Amniotic epithelial cell (primary cell): Measurements from ENCODE around the gene COX7A1.
A peak's percentile ranks its signal among the peaks of the same experiment; 100 is the strongest.
"Not testable (repeated sequence)": the region's sequence is repeated elsewhere in the genome, so short reads cannot be mapped to it uniquely, and the experiment has no call there.

ENCODE experiments used
- DNase-seq: peaks from one replicate; pipeline ENCODE4 v3.0.0-alpha.2; 2010; ENCODE audit warnings: low read depth

The COX7A1 gene

DNA sequence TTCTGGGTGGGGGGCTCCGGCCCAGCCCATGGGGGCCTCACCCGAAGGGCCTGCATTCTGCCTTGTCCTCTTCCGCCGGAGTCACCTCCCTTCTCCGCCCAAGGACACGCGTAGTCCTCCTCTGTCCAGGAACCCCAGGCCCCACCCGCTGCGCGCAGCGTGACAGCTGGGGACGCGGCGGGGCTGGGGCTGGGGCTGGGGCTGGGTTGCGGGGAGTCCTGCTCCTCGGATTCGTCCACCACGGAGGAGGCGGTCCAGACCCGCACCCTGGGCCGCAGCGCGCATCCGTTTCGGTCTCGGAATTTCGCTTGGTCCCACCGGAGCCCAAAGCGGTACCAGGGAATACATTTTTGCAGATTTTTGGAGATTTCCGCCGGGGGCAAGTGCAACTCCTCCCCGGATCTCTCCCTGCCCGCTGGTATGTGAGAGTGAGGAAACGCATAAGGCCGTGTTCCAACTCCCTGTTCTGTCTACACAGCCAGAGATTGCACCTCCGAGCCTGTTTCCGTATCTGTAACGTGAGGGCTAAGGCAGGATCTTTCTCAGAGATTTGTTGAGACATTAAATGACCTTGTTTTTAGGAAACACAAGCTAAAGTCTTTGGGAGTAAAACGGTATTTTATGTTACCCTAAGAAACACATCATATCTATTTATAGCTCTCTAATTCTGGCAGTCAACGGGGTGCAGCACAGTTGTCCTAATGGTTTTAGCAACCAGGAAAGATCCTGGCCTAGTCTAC, at the start of gene COX7A1:
COX7A1 (minus strand) TSS at position 96 of the 740 bp plus-strand sequence; CDS start at position 56, 40 bp downstream.
- DNase-seq, result peak; percentile 37

DNA sequence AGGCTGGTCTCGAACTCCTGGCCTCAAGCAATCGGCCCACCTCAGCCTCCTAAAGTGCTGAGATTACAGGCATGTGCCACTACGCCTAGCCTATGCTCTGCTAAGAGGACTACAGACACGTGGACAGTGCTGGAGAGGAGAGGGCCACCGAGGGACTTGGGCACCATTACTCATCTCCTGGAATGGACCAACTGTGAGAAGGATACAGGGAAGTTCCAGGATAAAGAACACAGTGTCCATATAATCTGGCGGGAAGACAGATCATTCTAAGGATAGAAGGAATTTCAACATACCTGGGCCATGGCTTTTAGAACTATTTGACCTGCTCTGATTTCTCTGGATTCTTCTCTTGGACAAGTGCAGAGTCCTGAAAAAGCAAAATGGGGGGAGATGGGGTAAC, 49.4 kb upstream of the COX7A1 start:
- peak; percentile 7 for DNase-seq

DNA sequence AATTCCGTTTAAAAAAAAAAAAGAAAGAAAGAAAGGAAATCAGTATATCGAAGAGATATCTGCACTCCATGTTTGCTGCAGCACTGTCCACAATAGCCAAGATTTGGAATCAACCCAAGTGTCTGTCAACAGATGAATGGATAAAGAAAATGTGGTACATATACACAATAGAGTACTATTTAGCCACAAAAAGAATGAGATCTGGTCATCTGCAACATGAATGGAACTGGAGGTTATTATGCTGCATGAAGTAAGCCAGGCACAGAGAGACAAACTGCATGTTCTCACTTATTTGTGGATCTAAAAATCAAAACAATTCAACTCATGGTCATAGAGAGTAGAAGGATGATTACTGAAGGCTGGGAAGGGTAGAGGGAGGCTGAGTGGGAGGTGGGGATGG, 45.9 kb upstream of the COX7A1 start:
- no peak for DNase-seq

DNA sequence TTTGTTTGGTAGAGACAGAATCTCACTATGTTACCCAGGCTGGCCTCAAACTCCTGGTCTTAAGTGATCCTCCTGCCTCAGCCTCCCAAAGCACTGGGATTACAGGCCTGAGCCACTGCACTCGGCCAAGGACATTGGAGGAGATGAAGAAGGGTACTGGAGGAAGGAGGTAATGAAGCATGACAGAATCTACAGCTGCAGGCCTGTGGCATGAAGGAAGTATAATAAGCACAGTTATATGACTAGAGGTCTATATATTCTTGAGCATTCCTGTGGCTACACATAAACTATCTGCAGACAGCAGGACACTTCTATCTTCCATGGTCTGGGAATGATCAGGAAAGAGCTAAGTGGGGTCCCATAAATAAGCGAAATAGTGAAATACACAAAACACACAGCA, 44.0 kb upstream of the COX7A1 start:
- DNase-seq, result peak; percentile 8

DNA sequence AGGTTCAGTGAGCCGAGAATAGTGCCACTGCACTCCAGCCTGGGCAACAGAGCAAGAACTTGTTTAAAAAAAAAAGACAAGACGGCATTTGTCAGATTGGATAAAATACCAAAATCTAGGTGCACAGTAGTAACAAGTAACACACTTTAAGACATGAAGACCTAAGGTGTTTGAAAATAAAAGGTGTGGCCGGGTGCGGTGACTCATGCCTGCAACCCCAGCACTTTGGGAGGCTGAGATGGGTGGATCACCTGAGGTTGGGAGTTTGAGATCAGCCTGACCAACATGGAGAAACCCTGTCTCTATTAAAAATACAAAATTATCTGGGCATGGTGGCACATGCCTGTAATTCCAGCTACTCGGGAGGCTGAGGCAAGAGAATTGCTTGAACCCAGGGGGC, 34.5 kb upstream of the COX7A1 start:
- DNase-seq, result not testable (repeated sequence)

DNA sequence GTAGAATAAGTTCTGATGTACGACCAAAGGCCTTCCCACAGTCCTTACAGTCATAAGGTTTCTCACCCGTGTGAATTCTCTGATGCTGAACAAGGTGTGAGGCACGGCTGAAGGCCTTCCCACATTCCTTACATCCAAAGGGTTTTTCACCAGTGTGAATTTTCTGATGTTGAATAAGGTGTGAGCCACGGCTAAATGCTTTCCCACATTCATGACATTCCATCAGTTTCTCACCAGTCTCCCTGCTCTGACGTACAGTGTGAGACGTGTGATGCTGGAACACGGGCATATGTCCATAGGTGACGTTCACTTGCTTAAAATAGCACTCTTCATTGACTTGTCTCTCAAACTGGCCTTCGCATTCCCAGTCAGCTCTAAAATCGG, 31.0 kb upstream of the COX7A1 start:
- no peak for DNase-seq

DNA sequence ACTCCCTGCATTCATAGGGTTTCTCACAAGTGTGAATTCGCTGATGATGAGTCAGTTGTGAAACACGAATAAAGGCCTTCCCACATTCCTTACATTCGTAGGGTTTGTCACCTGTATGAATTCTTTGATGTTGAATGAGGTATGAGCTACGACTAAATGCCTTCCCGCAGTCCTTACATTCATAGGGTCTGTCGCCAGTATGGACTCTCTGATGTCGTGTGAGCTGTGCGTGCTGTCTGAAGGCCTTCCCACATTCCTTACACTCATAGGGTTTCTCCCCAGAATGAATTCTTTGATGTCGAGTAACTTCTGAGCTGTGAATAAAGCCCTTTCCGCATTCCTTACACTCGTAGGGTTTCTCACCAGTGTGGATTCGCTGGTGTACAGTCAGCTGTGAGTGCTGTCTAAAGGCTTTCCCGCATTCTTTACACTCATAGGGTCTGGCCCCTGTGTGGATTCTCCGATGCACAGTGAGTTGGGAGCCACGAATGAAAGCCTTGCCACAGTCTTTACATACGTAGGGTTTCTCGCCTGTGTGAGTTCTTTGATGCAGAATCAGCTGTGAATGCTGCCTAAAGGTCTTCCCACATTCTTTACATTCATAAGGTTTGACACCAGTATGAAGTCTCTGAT, 30.5 kb upstream of the COX7A1 start:
- DNase-seq, result peak; percentile 76

DNA sequence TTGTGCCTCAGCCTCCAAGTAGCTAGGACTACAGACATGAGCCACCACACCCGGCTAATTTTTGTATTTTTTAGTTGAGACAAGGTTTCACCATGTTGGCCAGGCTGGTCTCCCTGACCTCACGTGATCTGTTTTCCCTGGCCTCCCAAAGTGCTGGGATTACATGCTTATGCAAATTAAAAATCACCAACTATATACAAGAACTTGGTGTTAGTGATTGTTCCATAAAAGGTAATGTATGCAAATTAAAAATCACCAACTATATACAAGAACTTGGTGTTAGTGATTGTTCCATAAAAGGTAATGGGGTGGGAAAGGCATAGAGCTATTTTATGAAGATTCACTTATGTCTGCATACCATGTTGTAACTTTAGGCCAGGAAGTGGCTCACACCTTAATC, 26.8 kb upstream of the COX7A1 start:
- not testable (repeated sequence) for DNase-seq

DNA sequence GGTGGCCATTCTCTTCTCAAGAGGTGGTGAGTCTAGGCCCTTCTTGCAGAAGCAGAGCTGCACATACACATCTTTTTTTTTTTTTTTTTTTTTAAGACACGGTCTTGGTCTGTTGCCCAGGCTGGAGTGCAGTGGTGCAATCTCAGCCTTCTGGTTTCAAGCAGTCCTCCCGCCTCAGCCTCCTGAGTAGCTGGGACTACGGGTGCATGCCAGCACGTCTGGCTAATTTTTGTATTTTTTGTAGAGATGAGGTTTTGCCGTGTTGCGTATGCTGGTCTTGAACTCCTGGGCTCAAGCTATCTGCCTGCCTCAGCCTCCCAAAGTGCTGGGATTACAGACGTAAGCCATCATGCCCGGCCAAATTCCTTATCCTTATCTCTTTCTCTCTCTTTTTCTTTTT, 21.6 kb upstream of the COX7A1 start:
- DNase-seq, result not testable (repeated sequence)

DNA sequence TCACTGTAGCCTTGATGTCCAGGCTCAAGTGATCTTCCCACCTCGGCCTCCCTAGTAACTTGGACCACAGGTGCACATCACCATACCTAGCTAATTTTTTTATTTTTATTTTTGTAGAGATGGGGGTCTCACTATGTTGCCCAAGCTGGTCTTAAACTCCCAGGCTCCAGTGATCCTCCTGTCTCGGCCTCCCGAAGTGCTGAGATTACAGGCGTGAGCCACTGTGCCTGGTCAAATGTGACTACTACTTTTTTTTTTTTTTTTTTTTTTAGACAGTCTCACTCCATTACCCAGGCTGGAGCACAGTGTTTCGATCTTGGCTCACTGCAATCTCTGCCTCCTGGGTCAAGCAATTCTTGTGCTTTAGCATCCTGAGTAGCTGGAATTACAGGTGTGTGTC, 20.6 kb upstream of the COX7A1 start:
- DNase-seq, result no peak

DNA sequence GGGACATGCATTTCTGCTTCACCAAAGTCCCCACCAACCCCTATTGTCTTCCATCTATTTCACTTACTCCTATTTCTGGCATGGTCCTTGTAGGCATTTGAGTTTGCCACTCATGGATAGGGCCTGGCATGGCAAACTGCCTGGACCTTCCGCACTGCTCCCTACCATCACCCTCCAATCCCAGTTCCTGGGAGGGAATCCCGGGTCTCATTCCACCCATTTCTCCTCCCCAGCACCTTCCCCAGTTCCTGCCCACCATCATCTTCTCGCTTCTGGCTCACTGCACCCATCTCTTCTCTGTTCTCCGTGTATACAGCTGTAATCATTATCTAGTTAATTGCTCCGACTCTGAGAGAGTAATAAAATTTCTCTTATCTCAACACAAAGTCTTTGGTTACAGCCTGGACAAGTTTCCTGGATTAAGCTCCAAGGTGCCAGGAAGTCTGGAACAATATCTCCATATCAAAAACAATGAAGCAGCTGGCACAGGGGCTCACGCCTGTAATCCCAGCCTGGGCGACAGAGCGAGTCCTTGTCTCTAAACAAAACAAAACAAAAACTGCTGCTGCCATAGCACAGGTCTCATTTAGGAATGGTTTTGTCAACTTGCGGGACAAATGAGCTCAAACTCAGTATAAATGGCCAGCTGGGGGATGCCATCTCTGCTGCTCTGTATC, 17.0 kb upstream of the COX7A1 start:
- DNase-seq, result peak; percentile 27

DNA sequence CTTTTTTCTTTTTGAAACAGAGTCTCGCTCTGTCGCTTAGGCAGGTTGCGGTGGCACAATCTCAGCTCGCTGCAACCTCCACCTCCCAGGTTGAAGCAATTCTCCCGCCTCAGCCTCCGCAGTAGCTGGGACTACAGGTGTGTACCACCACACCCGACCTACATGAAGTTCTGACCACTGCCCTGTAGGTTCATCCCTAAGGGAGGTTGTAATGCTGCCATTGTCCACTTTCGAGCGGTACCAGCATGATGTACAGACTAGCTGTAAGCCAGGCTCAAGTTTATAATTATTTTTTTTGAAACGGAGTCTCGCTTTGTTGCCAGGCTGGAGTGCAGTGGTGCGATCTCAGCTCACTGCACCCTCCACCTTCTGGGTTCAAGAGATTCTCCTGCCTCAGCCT, 11.6 kb upstream of the COX7A1 start:
- DNase-seq, result no peak

DNA sequence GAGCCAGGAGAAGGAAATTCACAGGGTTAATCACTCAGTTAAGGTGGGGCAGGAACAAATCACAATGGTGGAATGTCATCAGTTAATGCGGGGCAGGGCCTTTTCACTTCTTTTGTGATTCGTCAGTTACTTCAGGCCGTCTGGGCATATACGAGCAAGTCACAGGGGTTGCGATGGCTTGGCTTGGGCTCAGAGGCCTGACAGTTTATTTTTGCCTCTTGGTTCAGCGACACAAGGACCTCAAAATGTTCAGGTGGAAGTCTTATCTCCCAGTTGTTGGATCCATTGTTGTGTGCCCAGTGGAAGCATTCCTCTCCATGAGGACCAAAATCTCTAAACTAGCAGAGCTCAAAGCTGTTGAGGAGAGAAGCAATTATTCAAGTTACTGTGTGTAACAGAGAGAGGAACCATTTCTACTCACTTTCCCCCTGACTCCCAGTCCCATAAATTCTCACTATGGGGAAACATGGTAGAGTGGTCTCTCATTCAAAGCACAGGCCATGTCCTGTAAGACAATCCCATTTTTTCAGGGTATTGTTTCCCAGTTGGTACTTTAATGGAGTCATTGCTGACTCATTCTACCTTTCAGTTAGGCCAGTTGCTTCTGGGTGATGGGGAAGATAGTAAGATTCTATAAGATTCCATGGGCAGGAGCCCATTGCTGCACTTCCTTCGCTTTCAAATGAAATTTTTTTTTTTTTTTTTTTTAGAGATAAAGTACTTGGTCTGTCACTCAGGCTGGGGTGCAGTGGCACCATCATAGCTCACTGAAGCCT, 8.8 kb upstream of the COX7A1 start:
- DNase-seq, result no peak

DNA sequence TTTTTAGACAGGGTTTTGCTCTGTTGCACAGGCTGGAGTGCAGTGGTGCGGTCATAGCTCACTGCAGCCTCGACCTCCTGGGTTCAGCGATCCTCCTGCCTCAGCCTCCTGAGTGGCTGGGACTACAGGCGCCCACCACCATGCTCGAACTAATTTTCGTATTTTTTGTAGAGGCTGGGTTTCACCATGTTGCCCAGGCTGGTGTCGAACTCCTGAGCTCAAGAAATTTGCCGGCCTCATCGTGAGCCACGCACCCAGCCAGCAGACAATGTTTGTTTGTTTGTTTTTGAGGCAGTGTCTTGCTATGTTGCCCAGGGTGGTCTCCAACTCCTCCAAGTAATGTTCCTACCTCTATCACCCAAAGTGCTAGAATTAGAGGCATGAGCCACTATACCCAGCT, 879 bp upstream of the COX7A1 start:
- DNase-seq, result no peak

DNA sequence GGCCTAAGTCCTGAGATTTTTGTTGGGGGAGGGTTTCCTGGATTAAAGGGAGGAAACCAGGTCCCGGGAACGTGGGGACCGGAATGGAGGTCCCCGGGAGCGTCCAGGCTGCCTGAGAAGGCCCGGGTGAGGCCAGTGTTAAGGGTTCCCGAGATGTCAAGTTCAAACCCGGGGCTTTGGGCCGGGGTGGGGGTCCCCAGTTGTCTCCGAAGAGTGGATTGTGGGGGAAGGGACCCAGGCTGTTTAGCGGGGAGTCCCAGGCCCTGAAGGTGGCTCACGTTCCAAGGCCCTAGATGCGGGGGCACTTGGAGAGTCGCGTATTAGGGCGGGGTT, 262 bp downstream of the COX7A1 start:
- DNase-seq, result no peak

DNA sequence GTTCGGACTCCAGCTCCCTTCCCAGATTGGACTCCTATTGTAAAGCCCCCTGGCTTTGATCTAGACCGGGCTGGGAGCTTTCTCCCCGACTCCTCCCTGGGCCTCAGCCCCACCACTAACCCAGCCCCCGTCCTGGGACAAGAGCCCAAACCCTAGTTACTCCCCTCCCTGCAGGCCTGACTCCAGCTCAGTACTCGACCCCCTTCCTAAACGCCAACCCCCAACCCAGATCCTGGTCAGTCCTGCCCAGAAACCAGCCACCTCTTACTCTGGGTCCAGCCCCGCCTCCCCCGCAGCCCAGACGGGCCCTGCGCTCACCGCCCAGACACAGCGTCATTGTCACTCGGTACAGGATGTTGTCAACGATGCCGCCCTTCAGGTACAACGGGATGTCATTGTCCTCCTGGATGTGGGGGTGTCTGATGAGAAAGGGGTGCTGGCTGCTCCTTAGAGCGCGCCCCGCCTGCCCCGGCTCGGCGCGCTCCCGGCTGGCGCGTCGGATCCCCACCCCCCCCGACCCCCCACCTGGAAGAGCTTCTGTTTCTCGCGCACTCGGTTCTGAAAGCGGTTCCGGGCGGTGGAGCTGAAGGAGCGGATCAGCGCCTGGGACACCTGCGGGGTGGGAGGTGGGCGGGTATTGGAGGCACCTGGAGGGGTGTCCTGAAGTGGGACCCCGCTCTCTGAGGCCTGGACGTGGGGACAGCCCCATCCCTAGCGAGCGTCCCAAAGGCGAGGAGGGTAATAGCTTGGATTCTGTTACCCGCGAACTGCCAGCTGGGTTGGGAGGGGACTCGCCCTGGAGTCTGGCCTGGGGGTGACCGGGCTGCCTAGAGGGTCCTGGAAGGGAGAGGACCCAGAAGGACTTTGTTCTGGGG, 866 bp downstream of the COX7A1 start:
- no peak for DNase-seq

DNA sequence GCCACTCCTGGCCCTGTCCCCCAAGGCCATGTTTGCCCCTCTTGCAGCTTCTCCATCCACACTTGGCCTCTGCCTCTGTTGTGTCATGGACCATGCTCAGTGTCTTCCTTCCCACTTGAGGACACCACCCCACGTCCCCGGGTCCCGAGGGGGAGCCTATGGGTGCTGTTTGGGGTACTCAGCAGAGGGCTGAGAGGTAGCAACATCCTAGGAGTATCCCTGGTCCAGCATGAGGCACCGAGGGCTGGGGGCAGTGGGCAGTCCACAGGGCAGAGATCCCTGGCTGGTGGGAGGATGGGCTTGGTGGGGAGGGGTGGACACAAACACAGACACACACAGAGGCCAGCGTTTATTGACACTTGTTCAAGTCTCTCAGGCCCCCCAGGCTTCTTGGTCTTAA, 1.7 kb downstream of the COX7A1 start:
- no peak for DNase-seq

DNA sequence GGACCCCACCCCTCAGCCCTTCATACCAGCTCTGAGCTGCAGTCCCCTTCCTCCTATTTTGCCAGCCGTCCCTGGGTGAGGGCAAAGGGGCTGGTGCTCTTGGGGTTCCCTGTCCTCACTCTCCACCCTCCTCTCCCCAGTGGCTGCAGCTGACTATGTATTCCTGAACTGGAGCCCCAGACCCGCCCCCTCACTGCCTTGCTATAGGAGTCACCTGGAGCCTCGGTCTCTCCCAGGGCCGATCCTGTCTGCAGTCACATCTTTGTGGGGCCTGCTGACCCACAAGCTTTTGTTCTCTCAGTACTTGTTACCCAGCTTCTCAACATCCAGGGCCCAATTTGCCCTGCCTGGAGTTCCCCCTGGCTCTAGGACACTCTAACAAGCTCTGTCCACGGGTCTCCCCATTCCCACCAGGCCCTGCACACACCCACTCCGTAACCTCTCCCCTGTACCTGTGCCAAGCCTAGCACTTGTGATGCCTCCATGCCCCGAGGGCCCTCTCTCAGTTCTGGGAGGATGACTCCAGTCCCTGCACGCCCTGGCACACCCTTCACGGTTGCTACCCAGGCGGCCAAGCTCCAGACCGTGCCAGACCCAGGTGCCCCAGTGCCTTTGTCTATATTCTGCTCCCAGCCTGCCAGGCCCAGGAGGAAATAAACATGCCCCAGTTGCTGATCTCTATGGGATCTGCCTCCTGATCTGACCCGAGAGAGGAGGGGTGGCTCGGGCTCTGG, 2.4 kb downstream of the COX7A1 start:
- DNase-seq, result no peak

DNA sequence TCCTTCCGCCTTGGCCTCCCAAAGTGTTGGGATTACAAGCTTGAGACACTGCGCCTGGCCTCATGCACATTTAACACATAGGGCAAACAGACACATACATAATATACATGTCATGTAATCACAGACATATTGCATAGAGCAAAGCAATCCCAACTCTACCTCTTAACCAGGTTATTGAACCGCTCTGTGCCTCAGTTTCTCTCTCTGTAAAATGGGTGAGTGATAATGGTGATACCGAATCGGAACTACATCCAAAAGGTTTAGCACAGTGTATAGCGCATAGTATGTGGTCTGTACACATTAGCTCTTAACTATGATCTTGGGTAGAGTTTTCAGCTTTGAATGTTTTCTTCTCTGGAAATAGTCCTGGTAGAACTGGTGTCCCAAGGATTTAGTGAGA, 7.6 kb downstream of the COX7A1 start:
- DNase-seq, result no peak

DNA sequence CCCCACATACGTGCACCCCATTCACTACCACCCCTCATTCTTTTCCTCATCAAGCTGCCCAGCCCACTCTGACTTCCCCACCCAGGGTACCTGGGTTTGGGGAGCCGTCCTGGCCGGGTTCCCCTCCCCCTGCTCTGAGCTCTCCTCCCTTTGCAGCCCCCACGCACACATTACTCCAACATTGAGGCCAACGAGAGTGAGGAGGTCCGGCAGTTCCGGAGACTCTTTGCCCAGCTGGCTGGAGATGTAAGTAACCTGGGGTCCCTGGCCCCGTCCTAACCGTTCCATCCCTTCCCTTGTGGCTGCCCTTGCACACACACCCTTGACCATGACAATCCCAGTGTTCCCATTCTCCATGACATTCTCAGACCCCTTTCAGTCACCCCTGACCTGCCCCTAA, 9.8 kb downstream of the COX7A1 start:
- DNase-seq, result no peak

DNA sequence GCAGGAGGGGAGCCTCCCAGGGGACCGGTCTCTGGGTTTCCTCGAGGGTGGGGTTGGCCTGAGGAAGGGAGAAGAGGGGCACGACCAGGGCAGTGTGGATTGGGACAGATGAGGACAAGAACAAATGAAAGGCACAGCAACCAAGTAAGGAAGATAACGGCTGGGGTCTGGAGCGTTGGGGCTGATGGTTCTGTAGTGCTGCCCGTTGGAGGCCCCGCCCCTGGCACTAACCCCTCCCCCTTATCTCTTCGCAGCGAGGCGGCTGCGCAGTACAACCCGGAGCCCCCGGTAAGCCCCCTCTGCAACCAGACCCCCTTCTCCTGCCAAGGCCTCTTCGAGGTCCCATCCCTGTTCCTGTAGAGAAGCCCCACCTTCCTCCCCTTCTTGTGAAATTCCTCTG, 10.2 kb downstream of the COX7A1 start:
- DNase-seq, result no peak
